ENCODE measurements around the gene KCNT1. TPM values are rescaled to one million over a fixed set of nuclear protein-coding genes. Genes with fewer than 3 reads are reported as not detected.

The KCNT1 gene
- total and polyA plus RNA-seq, 11 donors = 0.21 to 7.4 (median 1.9) TPM

DNA sequence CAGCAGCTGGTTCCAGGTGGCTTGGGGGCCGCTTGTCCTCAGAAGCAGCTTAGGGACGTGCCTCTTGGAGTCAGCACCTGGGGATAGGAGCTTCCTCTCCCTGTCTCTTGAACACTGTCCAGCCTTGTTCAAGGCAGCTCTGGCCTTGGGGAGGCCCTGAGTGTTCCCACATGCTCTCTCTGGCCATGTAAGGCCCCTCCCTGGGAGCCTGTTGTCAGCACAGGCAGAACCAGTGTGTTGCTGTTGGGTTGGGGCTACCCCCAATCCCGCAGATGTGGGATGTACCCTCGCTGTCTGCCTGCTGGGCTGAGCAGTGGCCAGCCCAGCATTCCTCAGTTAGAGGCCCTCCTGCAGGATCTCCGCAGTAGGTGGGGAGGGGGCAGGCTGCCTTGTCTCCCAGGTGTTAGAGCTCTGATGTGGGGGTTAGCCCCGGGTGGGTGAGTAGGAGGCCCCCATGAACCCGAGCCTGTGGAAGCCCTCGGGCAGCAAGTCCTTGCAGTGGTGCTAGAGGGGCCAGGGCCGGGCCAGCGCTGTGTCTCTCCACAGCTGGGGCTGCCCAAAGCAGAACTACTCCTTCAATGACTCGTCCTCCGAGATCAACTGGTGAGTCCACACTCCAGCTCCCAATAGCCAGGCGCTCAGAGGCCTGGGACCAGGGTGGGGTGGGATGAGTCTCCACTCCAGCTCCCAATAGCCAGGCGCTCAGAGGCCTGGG lies 51.6 kb downstream of the KCNT1 start:
- Histone ChIP-seq H3K36me3 (no peaks in the 10 kb centered on the region), H3K27me3 (peaks cover 0 to 17% (median 0%) of the 10 kb centered on the region in 9 donors), H3K9me3 (no peaks in the 10 kb centered on the region), H3K4me1 (no peaks in the 10 kb centered on the region), H3K27ac (no peak overlapping the region), H3K4me3 (no peak overlapping the region)
- TF ChIP-seq POLR2A (IDR thresholded peaks at IDR 0.05) = no peak
- TF ChIP-seq CTCF (IDR thresholded peaks at IDR 0.05) = no peak
- WGBS, 4 donors = 69 to 84% (median 74%) methylated on average over 4 to 14 of the region's 14 CpGs
- no peak for ATAC-seq
- intact Hi-C loops (cut with DNase I) = no loop called here
- DNase-seq = no peak

GRCh38 chr9:135756576-135756975 lies 54.6 kb downstream of the KCNT1 start:
- TF ChIP-seq POLR2A (IDR thresholded peaks at IDR 0.05) = no peak
- TF ChIP-seq CTCF (IDR thresholded peaks at IDR 0.05) = no peak
- Histone ChIP-seq H3K27me3 (no peaks in the 10 kb centered on the region), H3K27ac (no peak overlapping the region), H3K4me3 (no peak overlapping the region), H3K36me3 (no peaks in the 10 kb centered on the region), H3K4me1 (no peaks in the 10 kb centered on the region), H3K9me3 (no peaks in the 10 kb centered on the region)
- whole genome bisulfite sequencing, 4 donors = 81 to 88% (median 85%) methylated on average over 10 of the region's 10 CpGs
- intact Hi-C loops (cut with DNase I) = no loop called here
- DNase-seq = no peak
- no peak for ATAC-seq

DNA sequence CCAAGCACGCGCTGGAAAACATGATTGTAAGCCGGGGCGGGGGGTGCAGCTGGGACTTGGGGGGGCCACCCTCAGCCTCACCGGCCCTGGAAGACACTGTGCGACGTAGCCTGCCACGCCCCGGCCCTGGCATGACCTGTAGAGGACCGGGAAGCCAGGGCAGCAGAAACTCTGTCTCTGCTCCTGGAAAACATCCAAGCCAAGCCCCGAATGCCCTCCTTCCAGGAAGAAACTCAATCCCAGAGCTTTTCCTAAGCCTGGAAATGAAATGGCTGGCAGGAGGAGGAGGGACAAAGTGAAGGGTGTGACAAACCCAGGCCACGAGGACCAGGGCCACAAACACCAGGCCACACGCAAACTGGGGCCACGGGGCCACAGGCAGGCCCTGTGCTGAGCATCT lies 55.4 kb downstream of the KCNT1 start:
- H3K36me3 ChIP-seq = no peaks in the 10 kb centered on the region
- 74 to 77% (median 75%) methylated on average over 13 to 14 of the region's 14 CpGs for WGBS, 4 donors
- ATAC-seq (no peak), DNase-seq (no peak)
- TF ChIP-seq POLR2A (IDR thresholded peaks at IDR 0.05) (no peak), CTCF (IDR thresholded peaks at IDR 0.05) (no peak)
- H3K4me1 ChIP-seq = no peaks in the 10 kb centered on the region
- no peaks in the 10 kb centered on the region for H3K27me3 ChIP-seq
- H3K9me3 ChIP-seq = no peaks in the 10 kb centered on the region
- H3K4me3 ChIP-seq = no peak overlapping the region
- intact Hi-C loops (cut with DNase I) = no loop called here
- H3K27ac ChIP-seq = no peak overlapping the region

- no peak for DNase-seq
- Histone ChIP-seq H3K36me3 (no peaks in the 10 kb centered on the region), H3K9me3 (no peaks in the 10 kb centered on the region), H3K4me3 (no peak overlapping the region), H3K27me3 (no peaks in the 10 kb centered on the region), H3K4me1 (no peaks in the 10 kb centered on the region), H3K27ac (no peak overlapping the region)
- ATAC-seq = no peak
- TF ChIP-seq CTCF (IDR thresholded peaks at IDR 0.05) (no peak), POLR2A (IDR thresholded peaks at IDR 0.05) (no peak)
- 85 to 93% (median 88%) methylated on average over 13 to 21 of the region's 21 CpGs for WGBS, 4 donors
- intact Hi-C loops (cut with DNase I) = no loop called here
Measured at GRCh38 chr9:135758056-135758455, 56.1 kb downstream of the KCNT1 start.
